Activated CD4-positive, alpha-beta memory T cell treated with anti-CD3 and anti-CD28 coated beads, Interleukin-2, amount 10 ng/mL, durations not matched to agents 7 days and 5 days (primary cell): ENCODE data around the gene CX3CL1. TPM values are rescaled to one million over a fixed set of nuclear protein-coding genes. Genes with fewer than 3 reads are reported as not detected.
"Not testable (repeated sequence)": the region's sequence is repeated elsewhere in the genome, so short reads cannot be mapped to it uniquely, and the experiment has no call there.

Experiments used
- CTCF ChIA-PET: fragments of 350-600 bp; sonication (Branson Sonifier 250); formaldehyde crosslinking; loops from one replicate; lab custom pipeline; 2021; ENCODE audit warnings: antibody characterized with exemption, inconsistent platforms; lab: Charles Lee
- POLR2A ChIA-PET: fragments of 350-600 bp; sonication (Branson Sonifier 250); formaldehyde crosslinking; loops from one replicate; lab custom pipeline; 2021; ENCODE audit warnings: antibody characterized with exemption; lab: Charles Lee
- DNase-seq: peaks from one replicate; pipeline ENCODE4 v3.0.0-alpha.2; 2020
- H3K27ac Mint-ChIP-seq: one replicate; pipeline ENCODE4 v1.8.0; 2021; ENCODE audit warnings: mild to moderate bottlenecking, mixed read lengths
- H3K27me3 Mint-ChIP-seq: one replicate; pipeline ENCODE4 v1.8.0; 2021; ENCODE audit warnings: mixed read lengths
- H3K36me3 Mint-ChIP-seq: one replicate; pipeline ENCODE4 v1.8.0; 2021; ENCODE audit warnings: low read depth, mixed read lengths
- H3K4me1 Mint-ChIP-seq: one replicate; pipeline ENCODE4 v1.8.0; 2021; ENCODE audit warnings: mixed read lengths
- H3K4me3 Mint-ChIP-seq: one replicate; pipeline ENCODE4 v1.8.0; 2021; ENCODE audit warnings: mild to moderate bottlenecking, mixed read lengths
- H3K9me3 Mint-ChIP-seq: one replicate; pipeline ENCODE4 v1.8.0; 2021; ENCODE audit warnings: mixed read lengths
- total RNA-seq, 2 experiments: library from RNA; stranded (reverse); gene quantifications; one replicate each; pipeline ENCODE4 v1.2.3, GENCODE V29; 2021

The CX3CL1 gene
- total RNA-seq, 2 experiments from 2014 or later = not detected

DNA sequence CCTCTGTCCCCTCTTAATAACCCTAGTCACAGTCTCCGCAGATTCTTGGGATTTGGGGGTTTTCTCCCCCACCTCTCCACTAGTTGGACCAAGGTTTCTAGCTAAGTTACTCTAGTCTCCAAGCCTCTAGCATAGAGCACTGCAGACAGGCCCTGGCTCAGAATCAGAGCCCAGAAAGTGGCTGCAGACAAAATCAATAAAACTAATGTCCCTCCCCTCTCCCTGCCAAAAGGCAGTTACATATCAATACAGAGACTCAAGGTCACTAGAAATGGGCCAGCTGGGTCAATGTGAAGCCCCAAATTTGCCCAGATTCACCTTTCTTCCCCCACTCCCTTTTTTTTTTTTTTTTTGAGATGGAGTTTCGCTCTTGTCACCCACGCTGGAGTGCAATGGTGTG lies 8.1 kb upstream of the CX3CL1 start:
- H3K4me3 Mint-ChIP-seq = no peak overlapping the region
- H3K27me3 Mint-ChIP-seq = peaks cover 21% of the 10 kb centered on the region
- no peak for DNase-seq
- no peaks in the 10 kb centered on the region for H3K9me3 Mint-ChIP-seq
- ChIA-PET POLR2A (no interaction called here), CTCF (no interaction called here)
- no peaks in the 10 kb centered on the region for H3K4me1 Mint-ChIP-seq
- no peaks in the 10 kb centered on the region for H3K36me3 Mint-ChIP-seq
- no peak overlapping the region for H3K27ac Mint-ChIP-seq

- Mint-ChIP-seq H3K9me3 (no peaks in the 10 kb centered on the region), H3K27ac (no peak overlapping the region), H3K36me3 (no peaks in the 10 kb centered on the region), H3K27me3 (peaks cover 24% of the 10 kb centered on the region), H3K4me1 (no peaks in the 10 kb centered on the region), H3K4me3 (no peak overlapping the region)
- DNase-seq = no peak
- ChIA-PET POLR2A (interaction anchor here (0.6 kb wide), 1 partner anchor 98 kb away, joined by 3 read pairs; no protein-coding TSS in a partner anchor), CTCF (no interaction called here)
Measured at GRCh38 chr16:57366544-57367040, 5.7 kb upstream of the CX3CL1 start.

- no peak overlapping the region for H3K4me3 Mint-ChIP-seq
- peaks cover 24% of the 10 kb centered on the region for H3K27me3 Mint-ChIP-seq
- H3K27ac Mint-ChIP-seq = no peak overlapping the region
- DNase-seq = no peak
- no peaks in the 10 kb centered on the region for H3K4me1 Mint-ChIP-seq
- CTCF ChIA-PET = no interaction called here
- no peaks in the 10 kb centered on the region for H3K9me3 Mint-ChIP-seq
- POLR2A ChIA-PET = no interaction called here
- no peaks in the 10 kb centered on the region for H3K36me3 Mint-ChIP-seq
Measured at GRCh38 chr16:57367116-57367752, 5.1 kb upstream of the CX3CL1 start.

- DNase-seq = no peak
- CTCF ChIA-PET = no interaction called here
- Mint-ChIP-seq H3K27ac (no peak overlapping the region), H3K4me3 (no peak overlapping the region), H3K36me3 (no peaks in the 10 kb centered on the region), H3K27me3 (peaks cover 16% of the 10 kb centered on the region), H3K4me1 (no peaks in the 10 kb centered on the region), H3K9me3 (no peaks in the 10 kb centered on the region)
- POLR2A ChIA-PET = no interaction called here
Measured at GRCh38 chr16:57371494-57372371, 557 bp upstream of the CX3CL1 start.

- ChIA-PET POLR2A (interaction anchor here (0.6 kb wide), 1 partner anchor 113 kb away, joined by 3 read pairs; no protein-coding TSS in a partner anchor), CTCF (no interaction called here)
- peaks cover 8% of the 10 kb centered on the region for H3K27me3 Mint-ChIP-seq
- H3K27ac Mint-ChIP-seq = no peak overlapping the region
- no peak overlapping the region for H3K4me3 Mint-ChIP-seq
- peaks cover 9% of the 10 kb centered on the region for H3K4me1 Mint-ChIP-seq
- DNase-seq = no peak
- no peaks in the 10 kb centered on the region for H3K36me3 Mint-ChIP-seq
- no peaks in the 10 kb centered on the region for H3K9me3 Mint-ChIP-seq
Measured at GRCh38 chr16:57373117-57373947, 1.0 kb downstream of the CX3CL1 start.

DNA sequence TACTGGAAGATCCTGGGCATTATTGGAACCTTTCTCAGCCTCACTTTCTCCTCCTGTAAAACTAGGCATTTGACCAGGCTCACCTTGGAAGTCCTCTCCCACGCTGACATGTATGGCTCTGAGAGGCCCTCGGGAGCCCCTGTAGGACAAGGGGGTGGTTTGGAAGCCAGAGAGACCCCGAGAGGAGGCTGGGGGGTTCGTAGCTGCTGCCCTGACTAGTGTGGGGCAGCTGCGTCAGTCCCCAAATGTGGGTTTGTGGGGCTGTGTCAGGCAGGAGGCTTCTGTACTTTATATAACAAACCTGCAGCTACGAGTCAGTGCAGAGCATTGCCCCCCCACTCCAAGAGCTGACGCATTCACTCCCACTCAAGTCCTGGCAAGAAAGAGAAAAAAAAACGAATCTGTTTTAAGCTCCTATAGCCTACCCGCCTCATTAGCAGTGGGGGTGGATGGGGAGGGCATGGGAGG lies 1.8 kb downstream of the CX3CL1 start:
- Mint-ChIP-seq H3K27me3 (peaks cover 8% of the 10 kb centered on the region), H3K9me3 (no peaks in the 10 kb centered on the region), H3K27ac (no peak overlapping the region), H3K4me3 (no peak overlapping the region), H3K36me3 (no peaks in the 10 kb centered on the region), H3K4me1 (peaks cover 9% of the 10 kb centered on the region)
- ChIA-PET POLR2A (no interaction called here), CTCF (no interaction called here)
- DNase-seq = no peak

GRCh38 chr16:57374925-57375465 lies 2.7 kb downstream of the CX3CL1 start:
- H3K9me3 Mint-ChIP-seq, H3K36me3 Mint-ChIP-seq, DNase-seq, H3K4me3 Mint-ChIP-seq, POLR2A ChIA-PET, H3K27ac Mint-ChIP-seq, H3K27me3 Mint-ChIP-seq, CTCF ChIA-PET, H3K4me1 Mint-ChIP-seq: not testable (repeated sequence)

DNA sequence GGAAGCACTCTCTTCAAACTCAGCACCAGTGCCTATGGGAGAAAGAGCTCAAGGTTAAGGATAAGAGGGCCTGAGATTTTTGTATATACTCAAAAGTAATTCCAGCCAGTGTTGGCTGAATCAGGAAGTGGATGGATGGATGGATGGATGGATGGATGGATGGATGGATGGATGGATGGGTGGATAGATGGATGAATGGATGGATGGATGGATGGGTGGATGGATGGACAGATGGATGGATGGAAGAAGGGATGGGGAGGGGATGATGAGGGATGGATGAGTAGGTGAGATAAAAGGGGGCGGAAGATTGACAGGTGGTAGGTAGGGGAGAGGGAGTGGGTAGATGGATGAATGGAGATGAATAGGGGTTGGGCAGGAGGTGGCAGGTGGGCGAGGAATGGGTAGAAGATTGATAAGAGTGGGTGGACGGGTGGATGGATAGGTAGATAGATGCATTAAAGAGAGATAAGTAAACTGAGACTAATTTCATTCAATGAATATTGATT lies 4.1 kb downstream of the CX3CL1 start:
- ChIA-PET CTCF (no interaction called here), POLR2A (no interaction called here)
- H3K9me3 Mint-ChIP-seq = no peaks in the 10 kb centered on the region
- H3K27ac Mint-ChIP-seq = no peak overlapping the region
- H3K27me3 Mint-ChIP-seq = peaks cover 5% of the 10 kb centered on the region
- DNase-seq = no peak
- H3K36me3 Mint-ChIP-seq = no peaks in the 10 kb centered on the region
- H3K4me1 Mint-ChIP-seq = peaks cover 9% of the 10 kb centered on the region
- no peak overlapping the region for H3K4me3 Mint-ChIP-seq

DNA sequence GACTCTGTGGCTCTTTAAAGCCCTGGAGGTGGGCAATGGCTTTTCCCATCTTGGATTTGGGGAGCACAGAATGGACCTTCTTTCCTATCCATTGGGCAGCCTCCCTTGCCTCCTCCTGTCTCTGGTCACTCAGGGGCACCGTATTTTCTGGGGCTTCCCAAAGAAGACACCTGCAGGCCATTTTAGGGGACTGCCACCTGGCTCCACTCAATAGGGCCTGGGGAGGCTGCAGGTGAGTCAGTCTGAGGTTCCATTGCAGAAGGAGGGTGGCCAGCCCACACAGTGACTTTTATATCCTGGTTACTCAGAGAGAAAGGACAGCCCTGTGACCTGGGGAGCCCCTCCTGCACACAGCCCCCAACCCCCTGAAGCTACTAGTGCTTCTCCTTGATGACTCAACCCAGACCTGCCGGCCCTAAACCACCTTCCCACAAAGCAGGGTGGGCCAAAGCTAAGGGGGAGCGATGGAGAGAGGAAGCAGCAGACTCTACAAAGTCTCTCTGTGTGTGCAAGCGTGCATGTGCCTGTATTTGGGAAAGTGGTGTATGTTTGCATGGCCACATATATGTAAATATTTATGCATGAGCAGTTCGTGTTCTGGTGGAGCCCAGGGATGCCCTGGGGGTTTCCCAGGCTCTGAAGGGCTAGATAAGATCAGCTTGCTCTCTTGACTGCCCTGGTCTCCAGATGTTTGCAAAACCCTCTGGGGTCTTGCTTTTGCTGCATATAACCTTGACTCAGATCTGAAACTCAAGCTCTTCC lies 5.0 kb downstream of the CX3CL1 start:
- Mint-ChIP-seq H3K4me1 (peaks cover 9% of the 10 kb centered on the region), H3K27ac (no peak overlapping the region), H3K4me3 (no peak overlapping the region), H3K36me3 (no peaks in the 10 kb centered on the region), H3K9me3 (no peaks in the 10 kb centered on the region), H3K27me3 (peaks cover 5% of the 10 kb centered on the region)
- POLR2A ChIA-PET = no interaction called here
- CTCF ChIA-PET = interaction anchor here (1.4 kb wide), 1 partner anchor 42 kb away, joined by 3 read pairs; no protein-coding TSS in a partner anchor
- no peak for DNase-seq

- ChIA-PET CTCF (no interaction called here), POLR2A (no interaction called here)
- Mint-ChIP-seq H3K36me3 (no peaks in the 10 kb centered on the region), H3K4me1 (peaks cover 9% of the 10 kb centered on the region), H3K4me3 (no peak overlapping the region), H3K27me3 (peaks cover 5% of the 10 kb centered on the region), H3K9me3 (no peaks in the 10 kb centered on the region), H3K27ac (no peak overlapping the region)
- DNase-seq = no peak
Measured at GRCh38 chr16:57379579-57379978, 7.3 kb downstream of the CX3CL1 start.

DNA sequence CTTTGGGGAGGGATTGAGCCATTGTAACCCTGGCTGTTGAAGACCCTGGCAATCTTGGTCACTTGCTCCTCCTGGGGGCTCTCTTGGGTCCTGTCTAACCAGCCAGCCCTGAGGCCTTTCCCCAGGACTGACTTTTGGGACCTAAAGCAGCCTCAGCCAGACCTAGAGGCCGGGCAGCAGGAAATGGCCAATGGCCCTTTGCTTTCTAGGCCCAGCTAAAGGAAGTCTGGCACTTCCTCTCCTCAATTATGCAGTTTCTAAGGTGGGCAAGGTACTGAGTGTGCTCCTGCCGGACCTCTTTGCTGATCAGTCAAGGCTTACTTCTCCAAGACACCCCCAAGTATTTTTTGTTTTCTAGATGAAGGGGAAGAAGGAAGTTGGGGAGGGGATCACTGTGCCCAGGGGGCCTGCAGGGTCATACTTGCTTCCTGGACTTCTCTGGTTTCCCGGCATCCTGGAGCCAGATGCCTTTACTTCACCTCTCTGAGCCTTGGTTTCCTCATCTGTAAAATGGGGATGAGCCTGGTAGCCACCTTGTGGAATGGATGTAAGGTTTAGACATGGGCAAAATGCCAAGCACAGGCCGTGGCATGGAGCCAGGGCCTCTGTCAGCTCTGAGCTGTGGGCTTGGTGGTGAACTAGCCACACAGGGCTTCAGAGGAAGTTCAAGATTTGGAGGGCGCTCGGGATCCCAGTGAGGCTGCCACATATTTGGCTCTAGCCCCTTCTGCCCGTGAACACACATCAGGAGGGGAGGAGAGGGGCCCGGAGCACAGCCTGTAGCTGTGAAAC lies 8.6 kb downstream of the CX3CL1 start:
- ChIA-PET CTCF (no interaction called here), POLR2A (no interaction called here)
- H3K27me3 Mint-ChIP-seq = peaks cover 5% of the 10 kb centered on the region
- H3K4me1 Mint-ChIP-seq = peaks cover 9% of the 10 kb centered on the region
- no peak overlapping the region for H3K27ac Mint-ChIP-seq
- no peaks in the 10 kb centered on the region for H3K9me3 Mint-ChIP-seq
- DNase-seq = no peak
- no peak overlapping the region for H3K4me3 Mint-ChIP-seq
- no peaks in the 10 kb centered on the region for H3K36me3 Mint-ChIP-seq
